Right hindlimb (tissue), 1 donor: Measurements from ENCODE around the gene SPEG.

ENCODE experiments used
- DNase-seq: peaks from one replicate; pipeline ENCODE4 v3.0.0-alpha.2; 2018

Gene SPEG

DNA sequence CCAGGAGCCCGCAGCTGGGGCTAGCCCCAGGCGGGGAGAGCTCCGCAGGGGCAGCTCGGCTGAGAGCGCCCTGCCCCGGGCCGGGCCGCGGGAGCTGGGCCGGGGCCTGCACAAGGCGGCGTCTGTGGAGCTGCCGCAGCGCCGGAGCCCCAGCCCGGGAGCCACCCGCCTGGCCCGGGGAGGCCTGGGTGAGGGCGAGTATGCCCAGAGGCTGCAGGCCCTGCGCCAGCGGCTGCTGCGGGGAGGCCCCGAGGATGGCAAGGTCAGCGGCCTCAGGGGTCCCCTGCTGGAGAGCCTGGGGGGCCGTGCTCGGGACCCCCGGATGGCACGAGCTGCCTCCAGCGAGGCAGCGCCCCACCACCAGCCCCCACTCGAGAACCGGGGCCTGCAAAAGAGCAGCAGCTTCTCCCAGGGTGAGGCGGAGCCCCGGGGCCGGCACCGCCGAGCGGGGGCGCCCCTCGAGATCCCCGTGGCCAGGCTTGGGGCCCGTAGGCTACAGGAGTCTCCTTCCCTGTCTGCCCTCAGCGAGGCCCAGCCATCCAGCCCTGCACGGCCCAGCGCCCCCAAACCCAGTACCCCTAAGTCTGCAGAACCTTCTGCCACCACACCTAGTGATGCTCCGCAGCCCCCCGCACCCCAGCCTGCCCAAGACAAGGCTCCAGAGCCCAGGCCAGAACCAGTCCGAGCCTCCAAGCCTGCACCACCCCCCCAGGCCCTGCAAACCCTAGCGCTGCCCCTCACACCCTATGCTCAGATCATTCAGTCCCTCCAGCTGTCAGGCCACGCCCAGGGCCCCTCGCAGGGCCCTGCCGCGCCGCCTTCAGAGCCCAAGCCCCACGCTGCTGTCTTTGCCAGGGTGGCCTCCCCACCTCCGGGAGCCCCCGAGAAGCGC lies 49.1 kb downstream of the SPEG start:
- DNase-seq: no peak

DNA sequence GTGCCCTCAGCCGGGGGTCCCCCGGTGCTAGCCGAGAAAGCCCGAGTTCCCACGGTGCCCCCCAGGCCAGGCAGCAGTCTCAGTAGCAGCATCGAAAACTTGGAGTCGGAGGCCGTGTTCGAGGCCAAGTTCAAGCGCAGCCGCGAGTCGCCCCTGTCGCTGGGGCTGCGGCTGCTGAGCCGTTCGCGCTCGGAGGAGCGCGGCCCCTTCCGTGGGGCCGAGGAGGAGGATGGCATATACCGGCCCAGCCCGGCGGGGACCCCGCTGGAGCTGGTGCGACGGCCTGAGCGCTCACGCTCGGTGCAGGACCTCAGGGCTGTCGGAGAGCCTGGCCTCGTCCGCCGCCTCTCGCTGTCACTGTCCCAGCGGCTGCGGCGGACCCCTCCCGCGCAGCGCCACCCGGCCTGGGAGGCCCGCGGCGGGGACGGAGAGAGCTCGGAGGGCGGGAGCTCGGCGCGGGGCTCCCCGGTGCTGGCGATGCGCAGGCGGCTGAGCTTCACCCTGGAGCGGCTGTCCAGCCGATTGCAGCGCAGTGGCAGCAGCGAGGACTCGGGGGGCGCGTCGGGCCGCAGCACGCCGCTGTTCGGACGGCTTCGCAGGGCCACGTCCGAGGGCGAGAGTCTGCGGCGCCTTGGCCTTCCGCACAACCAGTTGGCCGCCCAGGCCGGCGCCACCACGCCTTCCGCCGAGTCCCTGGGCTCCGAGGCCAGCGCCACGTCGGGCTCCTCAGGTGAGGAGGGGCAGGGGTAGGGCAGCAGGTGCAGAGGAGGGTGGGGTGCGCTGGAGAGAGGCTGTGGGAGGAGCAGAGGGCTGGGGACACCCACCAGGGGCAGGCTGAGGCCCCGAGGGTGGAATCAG lies 49.9 kb downstream of the SPEG start:
- DNase-seq: no peak

DNA sequence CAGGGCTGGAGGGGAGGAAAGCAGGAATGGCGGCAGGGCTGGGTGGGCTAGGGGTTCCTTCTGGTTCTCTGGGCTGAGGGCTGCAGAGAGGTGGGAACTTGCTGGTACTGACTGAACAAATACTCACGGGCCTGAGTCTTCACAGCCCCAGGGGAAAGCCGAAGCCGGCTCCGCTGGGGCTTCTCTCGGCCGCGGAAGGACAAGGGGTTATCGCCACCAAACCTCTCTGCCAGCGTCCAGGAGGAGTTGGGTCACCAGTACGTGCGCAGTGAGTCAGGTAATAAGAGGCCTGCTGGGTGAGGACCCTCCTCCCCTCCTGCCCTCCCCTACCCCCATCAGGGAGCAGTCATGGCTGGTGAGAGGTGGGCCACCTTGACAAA lies 50.5 kb downstream of the SPEG start:
- DNase-seq: no peak

DNA sequence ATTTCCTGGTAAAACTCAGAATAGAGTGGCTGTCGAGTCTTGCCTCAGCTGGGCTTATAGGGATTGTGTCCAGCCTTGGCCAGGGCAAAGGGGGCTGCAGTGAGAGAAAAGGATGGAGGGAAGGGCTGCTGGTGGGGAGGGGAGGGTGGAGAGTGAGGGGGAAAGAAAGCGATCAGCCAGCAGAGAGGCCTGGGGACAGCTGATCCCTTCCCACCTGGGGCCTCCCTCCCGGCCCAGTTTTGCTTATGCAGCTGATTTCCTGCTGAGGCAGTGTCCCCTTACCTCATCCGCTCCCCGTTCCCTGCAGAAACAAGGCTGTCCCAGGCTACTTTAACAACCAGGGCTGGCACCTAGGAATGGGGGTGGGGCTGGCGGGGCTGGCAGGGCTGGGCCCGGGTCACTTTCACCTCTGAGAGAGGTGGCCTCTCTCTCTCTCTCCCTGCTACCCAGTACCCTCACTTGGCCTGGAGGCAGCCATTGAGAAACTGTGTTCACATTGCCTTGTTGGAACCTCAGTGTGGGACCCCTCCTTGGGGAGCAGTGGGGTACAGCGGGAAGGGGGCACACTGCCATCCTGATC lies 51.8 kb downstream of the SPEG start:
- DNase-seq: no peak

DNA sequence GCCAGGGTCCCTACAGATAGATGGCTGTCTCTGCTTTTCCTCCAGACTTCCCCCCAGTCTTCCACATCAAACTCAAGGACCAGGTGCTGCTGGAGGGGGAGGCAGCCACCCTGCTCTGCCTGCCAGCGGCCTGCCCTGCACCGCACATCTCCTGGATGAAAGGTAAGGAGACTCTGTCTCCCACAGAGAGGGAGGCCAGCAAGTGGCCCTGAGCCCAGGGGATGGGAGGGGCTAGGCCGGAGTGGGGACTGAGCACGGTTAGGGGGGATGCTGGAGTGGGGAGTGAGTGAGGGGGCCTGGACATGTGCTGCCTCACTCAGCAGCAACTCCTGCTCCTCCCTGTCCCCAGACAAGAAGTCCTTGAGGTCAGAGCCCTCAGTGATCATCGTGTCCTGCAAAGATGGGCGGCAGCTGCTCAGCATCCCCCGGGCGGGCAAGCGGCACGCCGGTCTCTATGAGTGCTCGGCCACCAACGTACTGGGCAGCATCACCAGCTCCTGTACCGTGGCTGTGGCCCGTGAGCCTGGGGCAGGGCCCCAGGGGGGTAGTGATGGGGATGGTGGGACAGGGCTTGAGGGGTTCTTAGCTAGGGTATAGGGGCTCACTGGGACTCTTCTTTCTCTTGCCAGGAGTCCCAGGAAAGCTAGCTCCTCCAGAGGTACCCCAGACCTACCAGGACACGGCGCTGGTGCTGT lies 53.7 kb downstream of the SPEG start:
- DNase-seq: no peak

DNA sequence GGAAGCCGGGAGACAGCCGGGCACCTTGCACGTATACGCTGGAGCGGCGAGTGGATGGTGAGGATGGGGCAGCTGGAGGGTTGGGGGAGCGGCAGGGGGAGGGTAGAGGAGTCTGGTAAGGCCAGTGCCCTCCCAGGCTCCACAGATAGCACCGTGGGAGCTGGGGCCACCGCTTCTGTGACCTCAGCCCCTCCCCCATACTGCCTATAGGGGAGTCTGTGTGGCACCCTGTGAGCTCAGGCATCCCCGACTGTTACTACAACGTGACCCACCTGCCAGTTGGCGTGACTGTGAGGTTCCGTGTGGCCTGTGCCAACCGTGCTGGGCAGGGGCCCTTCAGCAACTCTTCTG lies 54.2 kb downstream of the SPEG start:
- no peak for DNase-seq

DNA sequence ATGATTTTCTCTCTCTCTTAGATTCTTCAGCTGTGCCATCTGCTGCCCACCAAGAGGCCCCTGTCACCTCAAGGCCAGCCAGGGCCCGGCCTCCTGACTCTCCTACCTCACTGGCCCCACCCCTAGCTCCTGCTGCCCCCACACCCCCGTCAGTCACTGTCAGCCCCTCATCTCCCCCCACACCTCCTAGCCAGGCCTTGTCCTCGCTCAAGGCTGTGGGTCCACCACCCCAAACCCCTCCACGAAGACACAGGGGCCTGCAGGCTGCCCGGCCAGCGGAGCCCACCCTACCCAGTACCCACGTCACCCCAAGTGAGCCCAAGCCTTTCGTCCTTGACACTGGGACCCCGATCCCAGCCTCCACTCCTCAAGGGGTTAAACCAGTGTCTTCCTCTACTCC lies 54.7 kb downstream of the SPEG start:
- no peak for DNase-seq

DNA sequence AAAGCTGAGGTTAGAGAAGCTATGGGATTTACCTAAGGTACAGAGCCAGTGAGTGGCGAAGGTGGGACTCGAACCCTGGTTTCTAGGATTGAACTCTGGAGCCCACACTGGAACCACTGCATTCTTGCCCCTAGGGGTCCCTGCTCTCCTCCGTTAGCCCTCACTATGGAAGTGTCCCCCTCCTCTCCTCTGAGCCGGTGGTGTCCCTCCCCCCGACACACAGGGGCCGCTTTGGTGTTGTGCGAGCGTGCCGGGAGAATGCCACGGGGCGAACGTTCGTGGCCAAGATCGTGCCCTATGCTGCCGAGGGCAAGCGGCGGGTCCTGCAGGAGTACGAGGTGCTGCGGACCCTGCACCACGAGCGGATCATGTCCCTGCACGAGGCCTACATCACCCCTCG lies 55.5 kb downstream of the SPEG start:
- no peak for DNase-seq

DNA sequence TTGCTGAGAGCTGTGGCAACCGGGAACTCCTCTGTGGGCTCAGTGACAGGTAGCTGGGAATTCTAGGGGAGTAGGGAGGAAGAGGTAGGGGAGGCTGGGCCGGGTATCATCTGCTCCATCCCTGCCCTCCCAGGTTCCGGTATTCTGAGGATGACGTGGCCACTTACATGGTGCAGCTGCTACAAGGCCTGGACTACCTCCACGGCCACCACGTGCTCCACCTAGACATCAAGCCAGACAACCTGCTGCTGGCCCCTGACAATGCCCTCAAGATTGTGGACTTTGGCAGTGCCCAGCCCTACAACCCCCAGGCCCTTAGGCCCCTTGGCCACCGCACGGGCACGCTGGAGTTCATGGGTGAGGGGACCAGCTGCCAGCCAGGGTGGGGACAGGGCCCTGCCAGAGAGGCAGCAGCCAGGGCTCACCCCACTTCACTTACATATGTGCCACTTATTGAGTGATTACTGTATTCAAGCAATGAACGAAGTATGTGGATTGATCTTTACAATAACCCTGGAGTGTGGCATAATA lies 56.0 kb downstream of the SPEG start:
- DNase-seq: no peak

DNA sequence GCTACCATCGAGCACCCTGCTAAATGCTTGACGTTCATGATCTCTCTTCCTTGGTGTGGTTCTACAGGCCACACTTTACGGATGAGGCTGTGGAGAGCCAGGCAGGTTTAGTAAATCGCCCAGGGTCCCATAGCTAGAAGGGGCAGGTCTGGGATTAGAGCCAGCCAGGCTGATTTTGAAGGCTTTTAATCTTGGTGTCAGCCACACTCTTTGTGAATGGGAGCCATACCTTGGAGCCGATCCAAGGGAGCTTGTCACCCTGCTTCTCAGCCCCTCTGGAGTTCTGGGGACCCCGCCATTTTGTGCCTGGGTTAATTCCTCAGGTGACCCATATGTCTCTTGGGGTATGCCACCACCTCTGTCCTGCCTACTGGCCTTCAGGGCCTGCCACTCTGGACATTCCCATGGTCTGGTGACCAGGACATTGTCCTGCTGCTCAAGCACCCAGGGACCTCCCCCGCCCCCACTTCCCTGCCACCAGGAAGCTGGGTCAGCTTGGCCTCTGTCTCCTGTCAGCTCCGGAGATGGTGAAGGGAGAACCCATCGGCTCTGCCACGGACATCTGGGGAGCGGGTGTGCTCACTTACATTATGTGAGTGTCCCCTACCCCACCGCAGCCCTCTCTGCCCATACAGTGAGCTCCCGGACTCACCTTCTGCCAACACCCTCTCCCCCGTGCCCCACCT lies 56.8 kb downstream of the SPEG start:
- no peak for DNase-seq

DNA sequence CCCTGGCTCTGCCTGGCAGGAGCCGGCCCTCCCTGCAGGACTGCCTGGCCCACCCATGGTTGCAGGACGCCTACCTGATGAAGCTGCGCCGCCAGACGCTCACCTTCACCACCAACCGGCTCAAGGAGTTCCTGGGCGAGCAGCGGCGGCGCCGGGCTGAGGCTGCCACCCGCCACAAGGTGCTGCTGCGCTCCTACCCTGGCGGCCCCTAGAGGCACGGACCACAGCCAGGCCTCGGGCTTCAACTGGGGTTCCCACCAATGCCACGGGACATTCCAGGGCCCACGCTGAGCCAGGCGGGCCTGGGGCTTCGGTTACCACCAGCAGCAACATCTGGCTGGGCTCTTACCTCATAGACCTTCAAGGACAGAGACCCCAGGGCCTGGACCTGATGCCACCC lies 57.9 kb downstream of the SPEG start:
- no peak for DNase-seq

DNA sequence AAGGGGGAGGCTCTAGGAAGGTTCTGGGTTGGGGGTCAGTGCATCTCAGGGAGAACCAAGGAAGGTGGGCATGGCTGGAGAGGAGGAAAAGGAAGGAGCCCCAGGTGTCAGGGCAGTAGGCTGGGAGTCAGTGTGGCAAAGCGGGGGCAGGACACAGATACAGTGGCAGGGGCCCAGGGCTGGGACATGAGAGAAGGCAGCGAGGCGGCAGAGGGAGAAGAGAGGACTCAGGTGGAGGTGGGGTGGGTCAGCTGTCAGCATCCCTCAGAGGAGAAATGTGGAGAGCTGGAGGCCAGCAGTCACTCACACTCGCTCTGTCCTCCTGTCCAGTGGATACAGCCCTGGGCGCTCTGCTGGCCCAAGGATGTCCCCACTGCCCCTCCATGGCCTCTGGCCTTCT lies 58.4 kb downstream of the SPEG start:
- DNase-seq: no peak

DNA sequence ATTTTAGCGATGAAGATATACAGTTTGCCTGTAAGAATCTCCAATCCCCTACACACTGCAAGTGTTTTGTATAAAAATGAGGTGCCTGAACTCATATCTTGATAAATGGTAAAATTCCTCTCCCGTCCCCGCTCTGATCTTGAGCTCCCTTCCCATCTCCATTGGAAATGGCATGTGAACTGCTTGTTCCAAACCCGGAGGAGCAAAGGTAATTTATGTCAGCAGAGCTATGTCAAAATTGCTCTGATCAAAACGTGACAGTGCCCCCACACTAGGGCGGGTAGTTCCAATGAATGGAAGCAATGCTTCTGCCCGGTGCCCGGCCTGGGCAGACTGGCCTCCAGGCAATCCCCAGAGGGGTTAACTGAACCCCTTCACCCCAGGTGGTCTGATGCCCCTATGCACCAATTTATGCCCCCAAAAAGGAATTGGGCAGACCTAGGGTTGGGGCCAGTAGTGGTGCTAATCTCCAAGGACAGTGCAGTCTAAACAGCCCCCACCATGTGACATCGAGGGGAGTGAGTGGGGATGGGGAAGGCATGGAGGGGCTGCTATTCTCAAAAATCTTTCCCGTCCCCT lies 60.4 kb downstream of the SPEG start:
- DNase-seq: no peak

DNA sequence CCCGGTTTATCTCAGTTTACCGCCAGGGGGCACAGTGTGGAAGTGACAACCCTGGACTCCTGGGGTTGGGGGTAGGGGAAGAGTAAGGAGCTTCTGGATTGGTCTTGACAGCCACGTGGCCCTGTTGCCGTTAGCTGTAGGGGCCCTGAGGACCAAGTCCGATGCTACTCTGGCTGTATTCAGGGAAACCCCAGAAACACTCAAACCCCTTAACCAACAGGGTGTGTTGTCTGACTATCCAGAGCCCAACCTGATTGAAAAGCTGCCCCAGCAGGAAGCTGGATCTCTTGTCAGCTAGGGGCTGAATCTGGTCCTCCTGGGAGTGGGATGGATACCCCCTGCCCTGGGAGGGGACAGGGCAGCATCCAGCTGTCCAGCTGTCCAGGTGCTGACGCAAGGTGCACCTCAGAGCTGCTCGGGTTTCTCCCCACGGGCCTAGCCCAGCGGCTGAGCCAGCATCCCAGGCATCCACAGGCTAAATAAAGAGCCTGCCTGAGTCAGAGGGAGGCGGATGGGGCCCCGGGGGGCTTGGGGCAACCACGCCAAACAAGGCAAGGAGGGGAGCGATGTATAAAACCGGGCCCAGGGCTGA lies 61.0 kb downstream of the SPEG start:
- peak; percentile 71 for DNase-seq

DNA sequence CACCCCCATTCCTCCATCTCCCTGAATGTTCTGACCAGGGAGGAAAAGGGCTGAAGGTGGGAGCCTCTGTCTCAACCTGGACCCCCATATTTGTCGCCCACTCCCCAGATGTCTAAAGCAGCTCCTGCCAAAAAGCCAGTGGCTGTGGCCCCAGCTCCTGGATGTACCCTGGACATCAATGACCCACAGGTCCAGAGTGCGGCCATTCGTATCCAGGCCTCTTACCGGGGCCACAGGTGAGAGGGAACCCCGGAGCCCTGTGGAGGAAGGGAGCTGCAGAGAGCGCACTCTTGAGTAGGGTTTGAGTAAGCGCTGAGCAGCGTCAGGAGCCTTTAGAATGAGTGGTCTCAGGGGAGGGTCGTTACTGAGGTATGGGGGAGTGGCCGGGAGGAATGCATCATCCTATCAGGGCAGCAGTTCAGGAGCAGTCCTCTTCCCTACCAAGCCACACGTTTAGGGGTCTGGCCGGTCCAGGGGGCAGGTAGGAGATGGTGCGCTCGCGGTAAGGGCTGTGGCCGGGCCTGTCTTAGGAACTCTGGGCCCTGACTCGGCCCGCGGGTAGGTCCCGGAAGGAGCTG lies 61.7 kb downstream of the SPEG start:
- no peak for DNase-seq

DNA sequence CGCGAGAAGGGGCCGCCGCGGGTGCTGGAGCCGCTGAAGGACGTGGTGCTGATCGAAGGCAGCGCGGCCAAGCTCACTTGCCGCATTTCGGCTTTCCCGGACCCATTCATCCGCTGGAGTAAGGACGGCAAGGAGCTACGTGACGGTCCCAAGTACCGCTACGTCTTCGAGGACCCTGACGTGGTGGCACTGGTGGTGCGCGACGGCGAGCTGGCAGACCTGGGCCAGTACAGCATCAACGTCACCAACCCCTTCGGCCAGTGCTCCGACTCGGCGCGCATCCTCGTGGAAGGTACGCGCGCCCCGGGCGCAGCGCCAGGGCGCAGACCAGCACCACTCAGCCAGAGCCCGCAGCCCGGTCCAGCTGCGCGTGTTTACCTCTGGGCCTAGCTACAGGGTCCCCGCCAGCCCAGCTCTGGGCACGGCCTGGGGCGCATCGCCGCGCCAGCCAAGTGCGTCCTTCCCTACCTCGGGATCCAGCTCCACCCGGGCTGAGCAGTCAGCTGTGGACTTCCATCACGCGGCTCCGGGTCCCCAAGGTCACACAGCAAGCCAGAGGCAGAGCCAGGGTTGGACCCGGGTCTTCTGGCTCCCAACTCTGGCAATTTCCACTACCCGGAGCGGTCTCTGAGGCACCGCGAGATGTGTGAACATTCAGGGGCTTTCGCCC lies 62.3 kb downstream of the SPEG start:
- no peak for DNase-seq

DNA sequence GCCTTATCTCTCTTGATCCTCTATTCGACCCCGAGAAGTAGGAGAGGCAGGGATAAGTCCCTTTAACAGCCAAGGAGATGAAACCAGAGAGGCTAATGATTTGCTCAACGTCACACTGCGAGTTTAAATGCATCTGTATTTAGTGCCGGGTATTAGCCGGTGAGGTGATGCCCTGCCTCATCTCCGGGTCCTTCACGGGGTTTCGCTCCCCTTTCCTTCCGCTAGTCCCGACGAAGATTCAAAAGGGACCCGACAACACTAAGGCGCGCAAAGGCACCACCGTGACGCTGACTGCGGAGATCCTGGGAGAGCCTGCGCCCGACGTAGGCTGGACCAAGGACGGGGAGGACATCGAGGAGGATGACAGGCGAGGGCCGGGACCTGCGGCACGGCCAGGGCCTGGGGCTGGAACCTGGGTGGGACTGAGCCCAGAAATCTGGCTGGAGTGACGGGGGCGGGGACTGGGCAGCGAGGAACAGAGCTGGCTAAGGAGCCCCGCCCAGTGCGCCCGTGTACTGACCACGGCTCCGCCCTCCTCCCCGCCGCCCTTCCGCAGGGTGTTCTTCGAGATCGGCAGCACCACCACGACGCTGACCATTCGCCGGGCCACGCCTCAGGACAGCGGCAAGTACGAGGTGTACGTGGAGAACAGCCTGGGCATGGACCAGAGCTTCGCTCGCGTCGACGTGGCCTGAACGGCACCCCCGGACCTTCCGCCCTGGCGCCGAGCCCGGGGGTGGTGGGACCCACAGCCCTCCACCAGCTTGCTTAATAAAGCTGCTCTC lies 63.0 kb downstream of the SPEG start:
- DNase-seq: peak; percentile 87

DNA sequence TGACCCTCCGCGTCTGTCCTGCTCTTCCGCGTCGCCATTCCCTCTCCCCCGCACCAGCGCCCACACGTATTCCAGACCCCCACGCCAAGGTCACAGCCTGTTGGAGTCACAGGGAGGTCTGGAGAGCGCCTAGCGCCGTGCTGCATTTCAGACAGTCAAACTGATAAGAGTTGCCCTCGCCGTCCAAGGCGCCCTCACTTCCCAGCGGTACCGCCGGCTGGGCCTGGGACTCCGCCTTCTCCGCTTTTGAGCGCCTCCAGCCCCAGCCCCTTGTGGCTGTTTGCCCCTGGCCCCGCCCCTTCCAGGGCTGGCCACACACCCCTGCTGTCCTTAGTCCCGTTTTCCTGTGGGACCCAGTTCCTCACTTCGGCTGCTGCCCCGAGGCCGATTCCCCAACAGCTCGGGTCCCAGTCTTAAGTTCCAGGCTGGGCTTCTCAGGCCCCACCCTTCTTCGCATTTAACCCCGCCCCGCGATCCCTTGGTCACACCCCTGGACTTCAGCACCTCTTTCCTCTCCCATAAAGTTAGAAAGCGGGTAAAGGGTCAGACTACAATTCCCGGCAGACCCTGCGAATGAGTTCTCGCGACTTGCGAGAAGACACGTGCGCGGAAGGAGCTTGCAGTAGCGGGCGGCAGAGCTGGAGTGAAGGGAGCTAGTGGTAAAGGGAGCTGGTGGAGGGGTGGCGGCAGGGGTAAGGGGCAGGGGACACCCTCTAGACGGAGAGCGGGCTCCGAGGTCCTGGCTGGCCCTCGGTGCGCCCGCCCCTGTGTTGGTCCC lies 63.8 kb downstream of the SPEG start, which contains the start of gene GMPPA:
Gene GMPPA (plus strand): TSS at position 612 of the 778 bp plus-strand sequence. CDS start 1,085 bp downstream, outside the sequence.
- peak; percentile 99 for DNase-seq

DNA sequence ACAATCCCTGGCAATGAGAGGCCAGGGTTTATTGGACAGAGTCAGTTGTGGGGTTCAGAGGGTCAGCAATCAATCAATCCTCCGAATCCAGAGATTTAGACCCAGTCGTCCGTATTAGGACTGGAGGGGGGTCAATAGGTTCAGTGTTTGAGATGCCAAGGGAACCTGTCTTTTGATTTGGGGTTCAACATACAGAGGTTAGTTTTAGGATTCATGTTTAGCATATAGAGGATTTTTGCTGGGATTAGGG lies 64.3 kb downstream of the SPEG start:
- no peak for DNase-seq
